ENCODE results near the gene ASB2. TPM values are rescaled to one million over a fixed set of nuclear protein-coding genes. Genes with fewer than 3 reads are reported as not detected.

Gene ASB2
- total RNA-seq, 1 donor from 2014 or later = 0.67 TPM

- Mint-ChIP-seq H3K4me3 (ENCODE audit: unreplicated experiment) (no peak overlapping the region), H3K36me3 (ENCODE audit: low read depth) (peaks cover 3% of the 10 kb centered on the region)
- TF ChIP-seq CTCF (IDR thresholded peaks at IDR 0.05) = no peak
Measured at GRCh38 chr14:93923626-93924025, 52.7 kb downstream of the ASB2 start.

GRCh38 chr14:93921001-93921806, 55.2 kb downstream of the ASB2 start:
- TF ChIP-seq CTCF (IDR thresholded peaks at IDR 0.05) = no peak
- H3K4me1 Mint-ChIP-seq (ENCODE audit: low read depth) = no peaks in the 10 kb centered on the region
- peaks cover 39% of the 10 kb centered on the region for H3K27me3 Mint-ChIP-seq (ENCODE audit: low read depth)
- no peak for DNase-seq (ENCODE audit: low spot score)
- no peak overlapping the region for H3K4me3 Mint-ChIP-seq (ENCODE audit: unreplicated experiment)
- no peak overlapping the region for H3K27ac Mint-ChIP-seq (ENCODE audit: unreplicated experiment)
- peaks cover 3% of the 10 kb centered on the region for H3K36me3 Mint-ChIP-seq (ENCODE audit: low read depth)
- peaks cover 8% of the 10 kb centered on the region for H3K9me3 Mint-ChIP-seq (ENCODE audit: low read depth)

More at GRCh38 chr14:93923626-93924025, 52.7 kb downstream of the ASB2 start:
- Mint-ChIP-seq H3K9me3 (ENCODE audit: low read depth) (peaks cover 7% of the 10 kb centered on the region), H3K4me1 (ENCODE audit: low read depth) (no peaks in the 10 kb centered on the region), H3K27me3 (ENCODE audit: low read depth) (peaks cover 32% of the 10 kb centered on the region), H3K27ac (ENCODE audit: unreplicated experiment) (no peak overlapping the region)
- no peak for DNase-seq (ENCODE audit: low spot score)

DNA sequence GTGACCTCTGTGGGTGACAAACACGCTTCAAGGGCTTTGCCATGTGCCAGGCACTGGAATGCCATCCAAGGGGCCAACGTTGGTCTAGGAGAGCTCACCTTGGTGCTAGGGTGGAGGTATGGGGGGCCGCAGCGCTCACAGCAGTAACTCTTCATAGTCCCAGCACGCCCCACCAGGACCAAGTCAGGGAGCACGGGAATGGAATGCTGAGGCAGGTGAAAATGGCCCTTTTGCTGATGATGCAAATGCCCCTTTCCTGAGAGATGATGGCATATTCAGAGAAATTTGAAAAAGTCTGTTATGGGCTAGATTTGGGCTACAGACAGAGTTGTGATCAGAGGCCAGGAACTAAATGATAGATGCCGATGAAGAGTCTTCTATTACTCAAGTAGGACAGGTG, 59.2 kb downstream of the ASB2 start:
- no peaks in the 10 kb centered on the region for H3K4me1 Mint-ChIP-seq (ENCODE audit: low read depth)

DNA sequence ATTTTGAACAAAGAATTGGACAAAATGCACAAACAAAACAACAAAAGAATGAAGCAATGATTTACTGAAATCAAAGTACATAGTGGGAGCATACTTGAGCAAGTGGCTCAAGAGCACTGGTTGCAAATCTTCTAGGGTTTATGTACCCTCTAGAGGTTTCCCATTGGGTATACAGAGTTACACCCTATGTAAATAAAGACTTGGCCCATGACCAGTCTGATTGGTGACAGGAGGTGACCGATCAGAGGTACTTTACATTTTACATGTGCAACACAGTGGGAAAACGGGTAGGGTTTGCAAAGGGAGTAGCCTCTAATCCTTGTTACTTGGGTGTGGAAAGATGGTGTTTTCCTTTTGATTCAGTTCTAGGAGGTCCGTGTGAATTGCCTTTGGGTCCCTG, 59.9 kb downstream of the ASB2 start:
- H3K36me3 Mint-ChIP-seq (ENCODE audit: low read depth) = peaks cover 3% of the 10 kb centered on the region
- DNase-seq (ENCODE audit: low spot score) = no peak
- H3K27me3 Mint-ChIP-seq (ENCODE audit: low read depth) = peaks cover 22% of the 10 kb centered on the region
- H3K27ac Mint-ChIP-seq (ENCODE audit: unreplicated experiment) = no peak overlapping the region
- no peak overlapping the region for H3K4me3 Mint-ChIP-seq (ENCODE audit: unreplicated experiment)
- TF ChIP-seq CTCF (IDR thresholded peaks at IDR 0.05) = no peak
- H3K9me3 Mint-ChIP-seq (ENCODE audit: low read depth) = peaks cover 11% of the 10 kb centered on the region
- H3K4me1 Mint-ChIP-seq (ENCODE audit: low read depth) = no peaks in the 10 kb centered on the region

More for the DNA sequence above, 59.2 kb downstream of the ASB2 start:
- H3K9me3 Mint-ChIP-seq (ENCODE audit: low read depth) = peaks cover 11% of the 10 kb centered on the region
- DNase-seq (ENCODE audit: low spot score) = no peak
- H3K27ac Mint-ChIP-seq (ENCODE audit: unreplicated experiment) = no peak overlapping the region
- peaks cover 3% of the 10 kb centered on the region for H3K36me3 Mint-ChIP-seq (ENCODE audit: low read depth)
- no peak overlapping the region for H3K4me3 Mint-ChIP-seq (ENCODE audit: unreplicated experiment)
- H3K27me3 Mint-ChIP-seq (ENCODE audit: low read depth) = peaks cover 25% of the 10 kb centered on the region
- no peak for TF ChIP-seq CTCF (IDR thresholded peaks at IDR 0.05)

- no peaks in the 10 kb centered on the region for H3K4me1 Mint-ChIP-seq (ENCODE audit: low read depth)
- no peak for TF ChIP-seq CTCF (IDR thresholded peaks at IDR 0.05)
- H3K27ac Mint-ChIP-seq (ENCODE audit: unreplicated experiment) = no peak overlapping the region
- peaks cover 22% of the 10 kb centered on the region for H3K27me3 Mint-ChIP-seq (ENCODE audit: low read depth)
- H3K4me3 Mint-ChIP-seq (ENCODE audit: unreplicated experiment) = no peak overlapping the region
- peaks cover 3% of the 10 kb centered on the region for H3K36me3 Mint-ChIP-seq (ENCODE audit: low read depth)
- no peak for DNase-seq (ENCODE audit: low spot score)
- peaks cover 11% of the 10 kb centered on the region for H3K9me3 Mint-ChIP-seq (ENCODE audit: low read depth)
Measured at GRCh38 chr14:93915800-93916199, 60.6 kb downstream of the ASB2 start.

All from chondrocyte (in vitro differentiated cells).